LoVo (cell line): ENCODE data around the gene S100A6.

Experiments
- DNase-seq: peaks from one replicate; pipeline ENCODE4 v3.0.0-alpha.2; 2016; ENCODE audit warnings: low spot score

The S100A6 gene

GRCh38 chr1:153503766-153504165, 32.0 kb downstream of the S100A6 start:
- no peak for DNase-seq

- no peak for DNase-seq
These were observed 37.0 kb downstream of the S100A6 start for GRCh38 chr1:153498746-153499145.

GRCh38 chr1:153495536-153495935, 40.3 kb downstream of the S100A6 start:
- DNase-seq: no peak

- peak; percentile 48 for DNase-seq
These were observed 40.7 kb downstream of the S100A6 start for GRCh38 chr1:153494976-153495535.

GRCh38 chr1:153493343-153493960, 42.3 kb downstream of the S100A6 start:
- DNase-seq: no peak

- peak; percentile 59 for DNase-seq
These were observed 45.3 kb downstream of the S100A6 start for GRCh38 chr1:153490272-153491051.

GRCh38 chr1:153488731-153489130, 47.1 kb downstream of the S100A6 start:
- DNase-seq: no peak

- DNase-seq: no peak
These were observed 48.1 kb downstream of the S100A6 start for GRCh38 chr1:153487707-153488106.

- DNase-seq: no peak
These were observed 49.9 kb downstream of the S100A6 start for GRCh38 chr1:153485863-153486262.
